ENCODE results near the gene MEX3B. TPM values are rescaled to one million over a fixed set of nuclear protein-coding genes. Genes with fewer than 3 reads are reported as not detected.

MEX3B gene
- 8.6 and 16.9 TPM in 2 replicates for total RNA-seq

GRCh38 chr15:82045892-82046665 lies at the start of gene MEX3B:
Gene MEX3B (minus strand): TSS chr15:82046018. CDS start chr15:82045705, 313 bp downstream.

Other genes starting within 250 kb of the MEX3B start
- gene EFL1, start 216.7 kb upstream of the MEX3B start, total RNA-seq = 30.3 and 38.6 TPM in 2 replicates
- gene SAXO2, start 216.8 kb upstream of the MEX3B start, total RNA-seq = 0.38 and 1.1 TPM in 2 replicates

Measured in regular cardiac myocyte (primary cell).